Keratinocyte (primary cell): Measurements from ENCODE around the gene CHCHD6. TPM values are rescaled to one million over a fixed set of nuclear protein-coding genes. Genes with fewer than 3 reads are reported as not detected.

Experiments
- DNase-seq: peaks from one replicate; pipeline ENCODE4 v3.0.0-alpha.2; 2011; ENCODE audit warnings: low read depth, missing footprints, low spot score
- FAIRE-seq: peaks from 2 replicates; lab custom pipeline; 2011; peaks lifted over from hg19 to GRCh38; lab: Jason Lieb, UNC
- H2AFZ ChIP-seq: 2 replicates; pipeline ENCODE4 v1.6.0; 2012; ENCODE audit warnings: low read length, control low read depth, inconsistent platforms; ENCODE audit not compliant: control insufficient read depth
- H3K27ac ChIP-seq: 2 replicates; pipeline ENCODE4 v1.5.1; 2011; ENCODE audit warnings: low read length; ENCODE audit not compliant: control insufficient read depth, insufficient read depth
- H3K27me3 ChIP-seq: 3 replicates; pipeline ENCODE4 v1.6.0; 2011; ENCODE audit warnings: low read length; ENCODE audit not compliant: control insufficient read depth, insufficient read depth; ENCODE audit errors: extremely low read depth
- H3K36me3 ChIP-seq, 2 experiments: 2 replicates in 1 of 2; 3 replicates in 1 of 2; pipeline ENCODE4 v1.5.1; 2011; ENCODE audit warnings: low read length in 2 of 2, mild to moderate bottlenecking in 1 of 2; ENCODE audit not compliant: control insufficient read depth in 2 of 2, insufficient read depth in 2 of 2; ENCODE audit errors: extremely low read depth in 1 of 2
- H3K4me1 ChIP-seq: 3 replicates; pipeline ENCODE4 v1.5.1; 2011; ENCODE audit warnings: low read length; ENCODE audit not compliant: control insufficient read depth, insufficient read depth; ENCODE audit errors: extremely low read depth
- H3K4me2 ChIP-seq: 3 replicates; pipeline ENCODE4 v1.6.0; 2011; ENCODE audit warnings: low read depth, low read length; ENCODE audit not compliant: control insufficient read depth, insufficient read depth; ENCODE audit errors: extremely low read depth
- H3K4me3 ChIP-seq, 3 experiments: fragments of 200-600 bp in 1 of 3; sonication (generic) in 1 of 3; 2 replicates in 2 of 3; 3 replicates in 1 of 3; pipeline ENCODE4 v1.5.1; 2011 to 2016; ENCODE audit warnings: low read length in 3 of 3, mild to moderate bottlenecking in 3 of 3, control low read depth in 2 of 3, inconsistent platforms in 1 of 3, low read depth in 1 of 3, mixed read lengths in 1 of 3, mixed run types in 1 of 3, moderate library complexity in 1 of 3; ENCODE audit not compliant: control insufficient read depth in 2 of 3, insufficient read depth in 2 of 3; ENCODE audit errors: extremely low read depth in 1 of 3
- H3K79me2 ChIP-seq: 2 replicates; pipeline ENCODE4 v1.6.0; 2012; ENCODE audit warnings: low read length; ENCODE audit not compliant: control insufficient read depth, insufficient read depth
- H3K9ac ChIP-seq: 3 replicates; pipeline ENCODE4 v1.6.0; 2011; ENCODE audit warnings: low read length; ENCODE audit not compliant: control insufficient read depth, insufficient read depth; ENCODE audit errors: extremely low read depth
- H3K9me1 ChIP-seq: 3 replicates; pipeline ENCODE4 v1.6.0; 2011; ENCODE audit warnings: low read length; ENCODE audit not compliant: control insufficient read depth, insufficient read depth; ENCODE audit errors: extremely low read depth
- H3K9me3 ChIP-seq: 2 replicates; pipeline ENCODE4 v1.5.1; 2012; ENCODE audit warnings: low read depth, low read length; ENCODE audit not compliant: control insufficient read depth
- H4K20me1 ChIP-seq: 3 replicates; pipeline ENCODE4 v1.6.0; 2011; ENCODE audit warnings: low read length; ENCODE audit not compliant: control insufficient read depth, insufficient read depth; ENCODE audit errors: extremely low read depth
- CTCF ChIP-seq, 3 experiments: IDR thresholded peaks in 1 of 3; conservative IDR thresholded peaks in 1 of 3; optimal IDR thresholded peaks in 1 of 3; 2 replicates in 2 of 3; 3 replicates in 1 of 3; pipeline versions ENCODE3 to v1.5.1; 2011; ENCODE audit warnings: low read length in 3 of 3, mild to moderate bottlenecking in 3 of 3, moderate library complexity in 2 of 3, control low read depth in 1 of 3, inconsistent platforms in 1 of 3; ENCODE audit not compliant: insufficient read depth in 2 of 3; ENCODE audit errors: extremely low read depth in 1 of 3
- EZH2 ChIP-seq: IDR thresholded peaks from one replicate; pipeline ENCODE4 v1.6.1; 2012; ENCODE audit warnings: inconsistent platforms, mild to moderate bottlenecking, low read length, moderate library complexity
- dilution Hi-C: fragments of 300-500 bp; cut with MboI; formaldehyde crosslinking; loops from one replicate; pipeline ENCODE4 v1.7.0; 2020; ENCODE audit warnings: low sequenced_read_pairs; ENCODE audit not compliant: extremely low pct_ligation_motif_present
- polyA plus RNA-seq, 5 experiments: library from polyadenylated mRNA; depleted of rRNA in 3 of 5; stranded (reverse) in 3 of 5; stranded (forward) in 1 of 5; unstranded in 1 of 5; fragments of >200 nt; gene quantifications; 1 replicate in 1 of 5; 2 replicates in 3 of 5; 3 replicates in 1 of 5; pipeline versions ENCODE4 v1.2.1 to v1.2.3, GENCODE V29; 2011 to 2012; ENCODE audit warnings: missing spikeins in 2 of 5, low read depth in 1 of 5, low replicate concordance in 1 of 5

The CHCHD6 gene
- polyA plus RNA-seq, 1 donor (not counting 4 experiments of a cell fraction or from before 2014, with no cell fraction given), result 21.7 TPM

GRCh38 chr3:126958638-126959085, 254.6 kb downstream of the CHCHD6 start:
- Histone ChIP-seq H4K20me1 (no peaks in the 10 kb centered on the region), H3K9ac (no peak overlapping the region), H3K4me2 (no peak overlapping the region), H3K27ac (no peak overlapping the region), H3K4me3 (no peak overlapping the region), H2AFZ (no peak overlapping the region), H3K79me2 (no peaks in the 10 kb centered on the region), H3K4me1 (peaks cover 51% of the 10 kb centered on the region), H3K36me3 (no peaks in the 10 kb centered on the region), H3K9me1 (no peaks in the 10 kb centered on the region), H3K9me3 (no peaks in the 10 kb centered on the region), H3K27me3 (no peaks in the 10 kb centered on the region)
- no peak for TF ChIP-seq CTCF (optimal IDR thresholded peaks at IDR 0.05 in 1 of 3, IDR thresholded peaks at IDR 0.05 in 1 of 3, conservative IDR thresholded peaks at IDR 0.05 in 1 of 3; ENCODE audit: extremely low read depth in 1 of 3, insufficient read depth in 2 of 3, low read length in 3 of 3)
- TF ChIP-seq EZH2, result no peak
- no peak for FAIRE-seq
- dilution Hi-C loops, result no loop called here
- DNase-seq, result no peak

- Histone ChIP-seq H3K27ac (peak overlapping the region; percentile 54), H3K9ac (peak overlapping the region; percentile 54)
- TF ChIP-seq EZH2, result no peak
- TF ChIP-seq CTCF (optimal IDR thresholded peaks at IDR 0.05 in 1 of 3, IDR thresholded peaks at IDR 0.05 in 1 of 3, conservative IDR thresholded peaks at IDR 0.05 in 1 of 3; ENCODE audit: extremely low read depth in 1 of 3, insufficient read depth in 2 of 3, low read length in 3 of 3), result no peak
Observed at GRCh38 chr3:126959136-126959920, 255.3 kb downstream of the CHCHD6 start.

More at GRCh38 chr3:126959136-126959920, 255.3 kb downstream of the CHCHD6 start:
- no peak overlapping the region for H3K4me2 ChIP-seq
- DNase-seq (no peak), FAIRE-seq (no peak)
- peaks cover 50% of the 10 kb centered on the region for H3K4me1 ChIP-seq
- no peaks in the 10 kb centered on the region for H3K27me3 ChIP-seq
- H3K36me3 ChIP-seq, result no peaks in the 10 kb centered on the region
- no peaks in the 10 kb centered on the region for H3K9me1 ChIP-seq
- no peak overlapping the region for H2AFZ ChIP-seq
- H4K20me1 ChIP-seq, result no peaks in the 10 kb centered on the region
- no peaks in the 10 kb centered on the region for H3K79me2 ChIP-seq
- dilution Hi-C loops, result no loop called here
- no peak overlapping the region for H3K4me3 ChIP-seq
- H3K9me3 ChIP-seq, result no peaks in the 10 kb centered on the region
